Cortex of kidney (tissue), 1 donor: ENCODE measurements around the gene ZNF296.

Experiments used
- DNase-seq: peaks from one replicate; lab custom pipeline; 2025; lab: John Stamatoyannopoulos, UW

The ZNF296 gene

DNA sequence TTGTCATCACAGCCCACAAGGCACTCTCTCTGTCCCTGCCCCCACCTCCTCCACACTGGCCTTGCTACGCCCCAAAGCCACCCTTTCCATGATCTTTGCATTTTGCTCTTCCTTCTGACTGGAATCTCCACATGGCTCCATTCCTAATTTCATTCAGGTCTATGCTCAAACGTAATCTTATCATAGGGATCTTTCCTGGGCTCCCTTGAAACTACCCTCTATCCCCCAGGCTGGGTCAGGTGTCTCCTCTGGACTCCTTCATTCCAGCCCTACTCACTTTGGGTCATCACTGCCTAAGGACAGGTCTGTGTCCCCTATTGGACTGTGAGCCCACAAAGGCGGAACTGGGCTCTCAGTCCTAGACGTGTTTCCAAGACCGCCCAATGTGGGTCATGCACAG, 5.9 kb upstream of the ZNF296 start:
- no peak for DNase-seq

- DNase-seq: no peak
These were observed 3.7 kb upstream of the ZNF296 start for GRCh38 chr19:45079911-45080370.

DNA sequence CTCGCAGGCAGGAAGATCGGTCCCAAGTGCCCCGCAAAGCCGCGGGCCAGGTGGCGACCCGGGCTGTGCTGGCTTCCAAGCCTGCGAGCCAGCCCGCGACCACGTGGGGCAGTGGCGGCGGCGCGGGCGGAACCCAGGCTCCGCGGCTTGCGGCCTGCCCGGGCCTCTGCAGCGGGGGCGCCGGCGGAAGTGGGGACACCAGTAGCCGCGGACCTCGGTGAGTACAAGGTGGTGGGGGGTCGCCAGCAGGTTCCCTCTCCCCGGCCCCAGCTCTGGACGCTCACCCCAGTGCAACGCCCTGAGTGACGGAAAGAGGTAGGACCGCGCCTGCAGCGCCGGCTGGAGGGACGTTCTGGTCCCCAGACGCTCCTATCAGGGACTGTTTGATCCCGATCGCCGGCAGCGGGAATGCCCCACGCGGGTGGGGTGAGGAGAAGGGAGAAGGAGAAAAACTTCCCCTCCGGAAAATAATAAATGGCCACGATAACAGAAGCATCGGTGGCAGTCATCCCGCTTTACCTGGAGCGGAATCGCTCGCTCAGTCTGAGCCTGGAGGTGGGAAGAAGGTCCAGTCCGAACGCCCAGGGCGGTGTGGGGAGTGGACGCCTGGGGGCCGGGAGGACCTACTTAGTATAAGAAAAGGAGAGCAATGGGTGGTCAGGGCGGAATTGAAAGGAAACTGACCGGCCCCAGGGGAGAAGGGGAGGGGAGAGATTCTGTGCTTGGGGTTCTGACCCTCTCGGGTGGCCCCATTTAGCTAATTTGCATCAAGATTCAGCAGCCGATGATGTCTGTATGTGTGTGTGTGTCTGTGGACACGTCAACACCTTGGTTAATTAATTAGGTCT, 3.0 kb upstream of the ZNF296 start, which contains the start of gene GEMIN7:
GEMIN7 (plus strand) TSS at position 198 of the 848 bp plus-strand sequence. CDS start 10,855 bp downstream, outside the sequence.
- no peak for DNase-seq

GRCh38 chr19:45078390-45079062, 2.2 kb upstream of the ZNF296 start:
- no peak for DNase-seq

DNA sequence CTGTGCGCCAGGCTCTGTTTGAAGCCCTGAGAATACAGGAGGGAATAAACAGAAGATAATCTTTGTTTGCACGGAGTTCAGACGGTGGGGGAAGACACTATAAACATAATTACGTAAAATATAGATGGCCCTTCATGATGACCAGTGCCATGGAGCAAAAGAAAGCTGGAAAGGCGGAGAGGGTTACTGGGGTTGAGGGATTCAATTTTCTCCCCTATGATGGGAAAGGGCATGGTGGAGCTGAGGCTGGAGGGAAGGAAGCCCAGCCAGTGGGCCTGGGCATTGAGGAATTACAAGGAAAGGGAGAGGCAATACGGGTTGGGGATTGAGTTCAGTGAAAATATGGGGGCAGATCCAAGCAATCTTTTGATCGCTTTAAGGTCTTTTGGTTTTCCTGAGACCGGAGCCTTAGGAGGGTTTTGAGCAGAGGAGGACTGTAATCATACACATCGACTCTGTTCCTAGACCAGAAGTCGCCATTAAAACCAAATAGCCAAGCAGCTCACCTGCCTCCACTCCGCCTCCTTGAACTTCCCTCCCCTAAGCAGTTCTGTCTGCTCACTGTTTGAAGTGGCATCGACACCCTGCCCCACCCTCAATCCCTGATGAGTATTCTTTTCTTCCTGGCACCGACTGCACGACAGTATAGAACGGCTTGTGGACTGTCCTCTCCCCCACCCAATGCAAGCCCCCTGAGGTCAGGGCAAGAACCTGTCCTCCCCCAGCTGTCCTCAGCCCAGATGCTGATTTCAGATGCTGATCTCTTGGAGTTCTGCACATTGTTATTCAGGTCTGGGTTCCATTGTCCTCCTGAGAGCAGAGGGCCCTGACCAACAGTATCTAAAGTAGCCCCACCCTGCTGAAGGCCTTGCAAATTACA, 813 bp upstream of the ZNF296 start:
- no peak for DNase-seq

- DNase-seq: no peak
These were observed 813 bp downstream of the ZNF296 start for GRCh38 chr19:45075301-45076028.

DNA sequence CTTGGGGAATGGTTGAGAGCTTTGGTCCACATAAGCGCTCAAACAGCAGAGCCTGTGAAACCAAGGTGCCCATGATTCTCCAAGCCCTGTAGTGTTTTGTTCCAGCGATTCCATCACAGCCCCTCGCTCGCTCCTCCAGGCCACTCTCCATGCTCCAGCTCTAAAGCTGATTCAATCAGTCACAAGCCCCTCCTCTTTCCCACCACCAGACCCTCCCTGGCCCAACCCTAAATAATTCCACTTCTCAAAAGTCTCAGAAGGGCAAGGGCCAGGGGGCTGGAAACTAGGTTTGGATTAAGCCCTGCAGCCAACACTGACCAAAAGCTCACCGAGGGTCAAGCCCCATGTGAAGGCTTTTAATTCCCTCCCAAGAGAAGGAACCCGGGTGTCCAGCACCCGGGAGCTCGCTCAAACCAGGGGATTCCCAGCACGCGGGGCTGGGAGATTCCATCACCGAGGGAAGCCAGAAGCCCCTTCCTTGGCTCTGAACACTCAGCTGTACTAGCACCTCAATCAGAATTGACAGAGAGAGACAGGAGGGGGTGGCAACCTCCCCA, 1.5 kb downstream of the ZNF296 start:
- DNase-seq: no peak

GRCh38 chr19:45071969-45072790, 4.1 kb downstream of the ZNF296 start:
- DNase-seq: no peak

DNA sequence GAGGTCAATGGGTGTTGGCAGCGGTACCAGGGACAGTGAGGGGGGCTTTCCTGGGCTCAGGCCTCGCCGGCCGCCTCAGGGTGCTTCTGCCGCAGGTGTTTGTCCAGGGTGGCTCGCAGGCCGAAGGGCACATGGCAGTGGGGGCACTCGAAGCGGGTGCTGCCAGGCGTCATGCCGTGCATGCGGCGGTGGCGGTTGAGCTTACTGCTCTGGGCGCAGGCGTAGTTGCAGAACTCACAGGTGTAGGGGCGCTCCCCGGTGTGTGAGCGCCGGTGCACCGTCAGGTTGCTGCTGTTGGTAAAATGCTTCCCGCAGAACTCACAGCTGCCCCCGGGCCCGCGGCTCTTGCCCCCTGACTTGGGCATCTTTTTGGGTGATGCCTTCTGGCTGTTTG, 4.7 kb downstream of the ZNF296 start:
- DNase-seq: no peak

DNA sequence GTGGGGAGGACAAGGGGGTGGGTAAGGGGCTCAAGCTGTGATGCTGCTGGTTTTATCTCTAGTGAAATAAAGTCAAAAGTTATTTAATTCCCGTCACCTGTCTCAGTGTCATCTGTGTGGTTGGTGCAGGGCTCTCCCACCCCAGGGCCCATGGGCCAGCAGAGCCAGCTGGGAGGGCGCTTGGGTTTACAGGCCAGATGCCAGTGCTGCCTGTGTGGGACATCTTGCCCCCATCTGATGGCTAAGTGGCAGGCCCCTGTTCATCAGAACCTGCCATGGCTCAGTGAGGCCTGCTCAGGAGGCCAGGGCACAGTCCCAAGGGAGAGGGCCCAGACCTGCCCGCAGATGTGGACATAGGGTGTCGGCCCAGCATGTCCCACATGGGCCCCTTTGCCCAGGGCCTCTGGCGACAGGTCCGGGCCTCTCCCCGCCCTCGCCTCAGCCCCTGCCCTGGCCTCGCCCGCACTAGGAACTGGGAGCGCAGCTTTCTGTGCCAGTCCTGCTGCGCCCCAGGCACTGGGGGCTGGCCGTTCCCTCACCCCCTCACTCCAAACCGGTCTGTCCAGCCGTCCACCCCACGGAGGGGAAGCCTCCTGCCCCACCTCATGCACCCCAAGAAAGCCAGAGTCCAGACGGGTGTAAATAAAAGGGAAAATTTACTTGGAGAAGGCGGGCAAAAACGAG, 5.3 kb downstream of the ZNF296 start:
- no peak for DNase-seq

GRCh38 chr19:45070214-45070613, 6.1 kb downstream of the ZNF296 start:
- no peak for DNase-seq

DNA sequence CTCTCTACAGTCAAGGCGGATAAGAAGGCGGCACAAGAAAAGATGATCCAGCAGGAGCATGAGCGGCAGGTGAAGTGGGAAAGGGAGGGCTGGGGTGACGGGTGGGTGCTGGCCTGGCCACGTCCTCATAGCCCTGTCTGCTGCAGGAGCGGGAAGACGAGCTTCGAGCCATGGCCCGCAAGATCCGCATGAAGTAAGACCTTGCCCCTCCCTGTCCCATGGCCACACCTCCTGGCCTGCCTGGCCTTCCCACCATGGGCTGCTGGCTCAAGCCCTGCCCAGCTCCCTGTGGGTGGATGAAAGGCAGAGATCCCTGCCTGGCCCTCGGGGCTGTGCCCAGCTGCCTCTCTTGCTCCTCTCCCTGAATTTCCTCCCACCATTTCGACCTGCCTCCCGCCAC, 7.2 kb downstream of the ZNF296 start:
- DNase-seq: no peak

- DNase-seq: no peak
These were observed 8.2 kb downstream of the ZNF296 start for GRCh38 chr19:45068041-45068440.

GRCh38 chr19:45066921-45067661, 9.2 kb downstream of the ZNF296 start:
- DNase-seq: no peak

DNA sequence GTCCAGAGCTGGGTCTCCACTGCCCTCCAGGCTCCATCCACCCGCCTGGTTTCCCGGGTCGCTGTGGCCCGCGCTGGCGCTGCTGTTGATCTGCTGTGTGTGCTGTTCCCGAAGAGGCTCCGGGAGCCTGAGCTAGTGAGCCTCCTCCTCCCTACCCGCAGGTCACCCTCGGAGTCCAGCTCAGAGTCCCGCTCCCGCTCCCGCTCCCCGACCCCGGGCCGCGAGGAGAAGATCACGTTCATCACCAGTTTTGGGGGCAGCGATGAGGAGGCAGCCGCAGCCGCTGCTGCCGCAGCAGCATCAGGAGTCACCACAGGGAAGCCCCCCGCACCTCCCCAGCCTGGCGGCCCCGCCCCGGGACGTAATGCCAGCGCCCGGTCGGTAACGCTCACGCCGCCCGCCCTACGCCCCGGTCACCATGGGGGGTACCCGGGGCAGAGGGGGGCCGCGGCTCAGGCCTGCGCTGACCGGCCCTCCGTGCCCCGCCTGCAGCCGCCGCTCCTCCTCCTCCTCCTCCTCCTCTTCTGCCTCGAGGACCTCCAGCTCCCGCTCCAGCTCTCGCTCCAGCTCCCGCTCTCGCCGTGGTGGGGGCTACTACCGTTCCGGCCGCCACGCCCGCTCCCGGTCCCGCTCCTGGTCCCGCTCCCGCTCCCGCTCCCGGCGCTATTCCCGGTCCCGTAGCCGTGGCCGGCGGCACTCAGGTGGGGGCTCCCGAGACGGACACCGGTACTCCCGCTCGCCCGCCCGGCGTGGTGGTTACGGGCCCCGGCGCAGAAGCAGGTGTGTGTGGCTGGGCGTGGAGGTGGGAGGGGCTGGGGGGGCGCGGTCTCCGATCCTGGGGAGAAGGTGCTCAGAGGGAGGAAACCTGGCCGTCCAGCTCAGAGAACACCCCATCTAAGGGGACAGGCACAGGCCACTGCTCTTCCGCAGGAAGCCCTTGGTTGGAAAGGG, 12.2 kb downstream of the ZNF296 start:
- DNase-seq: no peak

GRCh38 chr19:45061965-45062364, 14.3 kb downstream of the ZNF296 start:
- no peak for DNase-seq

GRCh38 chr19:45059258-45059965, 16.9 kb downstream of the ZNF296 start:
- no peak for DNase-seq
